ENCODE measurements around the gene FBXL7.
A peak's percentile ranks its signal among the peaks of the same experiment; 100 is the strongest.

The FBXL7 gene

DNA sequence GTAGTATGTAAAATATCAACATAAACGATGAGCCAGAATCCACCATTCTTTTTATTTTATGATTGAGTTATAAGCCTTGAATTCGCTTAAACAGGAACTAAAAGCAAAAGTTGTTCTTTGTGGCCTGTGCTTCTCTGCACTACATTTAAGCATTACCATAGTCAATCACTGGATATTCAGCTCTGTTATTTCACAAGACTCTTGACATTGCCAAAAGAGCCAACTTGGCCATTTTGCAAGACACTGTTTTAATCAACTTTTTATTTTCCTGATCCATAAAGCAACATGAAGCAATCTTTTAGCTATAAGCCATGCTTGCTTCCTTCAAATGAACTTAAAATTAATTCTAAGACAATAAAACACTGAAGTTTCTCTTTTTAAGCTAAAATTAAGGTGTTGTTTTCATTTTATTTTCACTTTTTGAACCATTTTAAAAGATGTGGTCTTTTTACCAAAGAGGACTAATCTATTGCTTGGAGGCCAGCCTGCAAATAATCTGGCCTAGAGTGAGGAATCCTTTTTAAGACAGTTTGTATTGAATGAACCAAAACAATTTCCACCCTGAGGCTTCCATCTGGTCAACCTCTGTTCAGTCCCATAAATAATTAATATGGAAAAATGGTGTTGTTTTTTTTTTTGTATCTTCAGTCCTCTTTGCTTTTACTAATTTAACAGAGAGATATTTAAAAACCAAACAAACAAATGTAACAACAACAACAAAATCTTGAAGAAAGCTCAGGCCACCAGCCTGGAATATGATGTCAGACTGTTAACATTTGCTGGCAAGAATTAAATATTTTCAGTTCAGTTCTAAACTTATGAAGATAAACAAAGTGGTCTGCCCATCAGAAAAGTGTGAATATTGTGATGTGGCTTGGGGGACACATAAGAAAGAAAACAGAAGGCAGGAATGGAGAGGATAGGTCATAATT lies 405.2 kb downstream of the FBXL7 start:
- no peak for DNase-seq

DNA sequence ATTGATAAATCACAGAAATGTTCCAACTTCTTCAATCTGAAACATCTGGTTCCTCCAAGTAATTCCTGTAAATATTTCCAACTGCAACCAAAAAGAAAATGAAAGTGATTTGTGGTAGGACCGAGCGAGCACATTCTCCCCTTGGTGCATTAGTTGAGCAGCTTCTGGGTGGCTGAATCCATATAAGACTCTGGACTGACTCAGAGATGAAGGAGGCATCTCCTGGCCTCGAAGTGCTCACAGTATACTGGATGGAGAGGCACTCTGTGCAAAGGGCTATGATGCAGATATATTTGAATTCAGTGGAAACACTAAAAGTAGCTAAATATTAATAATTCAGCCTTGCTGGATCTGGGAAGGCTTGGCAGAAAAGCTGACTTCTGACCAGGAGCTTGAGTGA lies 414.7 kb downstream of the FBXL7 start:
- DNase-seq: peak; percentile 12

DNA sequence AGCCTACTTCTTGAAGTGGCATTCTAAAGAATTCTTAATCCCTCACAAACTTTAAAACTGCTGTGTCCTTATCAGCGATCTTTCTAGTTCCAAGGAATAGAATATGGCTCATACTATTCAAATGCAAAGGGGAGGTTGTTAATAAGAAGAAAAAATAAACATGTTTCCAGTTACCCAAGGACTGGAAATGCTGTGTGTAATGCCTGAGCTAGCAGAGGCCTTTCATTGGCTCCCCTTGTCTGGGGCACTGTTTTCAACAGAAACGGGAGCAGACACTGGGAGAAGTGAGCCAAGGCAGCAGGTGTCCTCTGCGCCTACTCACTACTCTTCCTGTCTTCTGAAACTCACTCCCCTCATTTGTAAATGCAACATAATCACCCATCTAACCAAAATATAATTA lies 426.6 kb downstream of the FBXL7 start:
- no peak for DNase-seq

DNA sequence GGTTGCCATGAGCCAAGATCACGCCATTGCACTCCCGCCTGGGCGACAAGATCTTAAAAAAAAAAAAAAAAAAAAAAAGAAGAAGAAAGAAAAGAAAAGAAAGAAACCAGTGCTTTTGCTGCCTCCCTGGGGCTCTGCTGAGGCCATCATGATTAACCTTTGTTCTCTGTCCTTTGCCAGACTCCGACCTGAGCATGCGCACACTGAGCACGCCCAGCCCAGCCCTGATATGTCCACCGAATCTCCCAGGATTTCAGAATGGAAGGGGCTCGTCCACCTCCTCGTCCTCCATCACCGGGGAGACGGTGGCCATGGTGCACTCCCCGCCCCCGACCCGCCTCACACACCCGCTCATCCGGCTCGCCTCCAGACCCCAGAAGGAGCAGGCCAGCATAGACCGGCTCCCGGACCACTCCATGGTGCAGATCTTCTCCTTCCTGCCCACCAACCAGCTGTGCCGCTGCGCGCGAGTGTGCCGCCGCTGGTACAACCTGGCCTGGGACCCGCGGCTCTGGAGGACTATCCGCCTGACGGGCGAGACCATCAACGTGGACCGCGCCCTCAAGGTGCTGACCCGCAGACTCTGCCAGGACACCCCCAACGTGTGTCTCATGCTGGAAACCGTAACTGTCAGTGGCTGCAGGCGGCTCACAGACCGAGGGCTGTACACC lies 427.9 kb downstream of the FBXL7 start:
- DNase-seq: no peak

DNA sequence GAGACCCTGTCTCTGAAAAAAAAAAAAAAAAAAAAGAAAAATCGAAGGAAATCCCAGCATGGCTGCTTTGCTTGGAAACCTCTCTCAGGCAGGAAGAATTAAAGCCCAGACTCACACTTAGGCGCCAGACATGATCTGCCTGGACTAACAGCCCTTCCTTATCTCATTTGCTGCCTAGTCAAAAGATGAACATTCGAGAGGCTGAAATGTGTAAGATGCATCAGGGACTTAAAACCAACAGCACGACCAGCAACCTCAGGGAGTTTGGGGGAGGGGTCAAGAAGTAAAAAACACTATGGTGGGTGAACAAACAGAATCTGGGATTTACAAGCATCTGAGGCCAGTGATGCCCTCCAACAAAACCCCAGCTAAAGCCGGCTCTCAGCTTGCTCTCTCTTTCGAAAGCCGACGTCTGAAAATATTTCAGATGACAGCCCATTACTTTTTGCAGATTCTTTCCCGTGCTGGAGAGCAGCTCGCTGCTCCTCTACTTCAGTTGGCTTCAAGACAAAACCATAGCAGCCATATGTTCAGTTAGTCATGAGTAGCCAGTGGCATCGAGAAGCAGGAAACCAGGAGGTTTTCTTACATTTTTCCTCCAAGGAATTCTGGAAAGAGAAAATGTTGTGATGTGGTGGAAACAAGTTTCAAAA lies 429.8 kb downstream of the FBXL7 start:
- DNase-seq: peak; percentile 80

DNA sequence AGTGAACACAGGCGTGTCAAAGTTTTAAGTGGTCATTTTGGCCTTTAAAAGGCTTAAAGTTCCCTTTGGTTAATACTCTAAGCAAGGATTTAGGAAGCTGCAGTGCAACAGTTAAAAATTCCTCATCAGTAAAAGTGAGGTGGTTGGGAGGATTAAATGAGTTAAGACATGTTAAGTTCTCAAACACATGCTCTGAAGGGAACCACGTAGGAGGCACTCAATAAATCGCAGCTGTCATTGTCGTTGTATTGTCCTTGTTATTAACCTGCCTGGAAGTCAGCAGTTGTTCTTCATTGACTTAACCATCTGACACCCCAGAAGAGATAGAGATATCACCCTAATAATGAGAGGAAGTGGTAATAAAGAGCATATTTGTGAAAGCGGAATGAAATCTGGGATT lies 432.1 kb downstream of the FBXL7 start:
- DNase-seq: no peak

DNA sequence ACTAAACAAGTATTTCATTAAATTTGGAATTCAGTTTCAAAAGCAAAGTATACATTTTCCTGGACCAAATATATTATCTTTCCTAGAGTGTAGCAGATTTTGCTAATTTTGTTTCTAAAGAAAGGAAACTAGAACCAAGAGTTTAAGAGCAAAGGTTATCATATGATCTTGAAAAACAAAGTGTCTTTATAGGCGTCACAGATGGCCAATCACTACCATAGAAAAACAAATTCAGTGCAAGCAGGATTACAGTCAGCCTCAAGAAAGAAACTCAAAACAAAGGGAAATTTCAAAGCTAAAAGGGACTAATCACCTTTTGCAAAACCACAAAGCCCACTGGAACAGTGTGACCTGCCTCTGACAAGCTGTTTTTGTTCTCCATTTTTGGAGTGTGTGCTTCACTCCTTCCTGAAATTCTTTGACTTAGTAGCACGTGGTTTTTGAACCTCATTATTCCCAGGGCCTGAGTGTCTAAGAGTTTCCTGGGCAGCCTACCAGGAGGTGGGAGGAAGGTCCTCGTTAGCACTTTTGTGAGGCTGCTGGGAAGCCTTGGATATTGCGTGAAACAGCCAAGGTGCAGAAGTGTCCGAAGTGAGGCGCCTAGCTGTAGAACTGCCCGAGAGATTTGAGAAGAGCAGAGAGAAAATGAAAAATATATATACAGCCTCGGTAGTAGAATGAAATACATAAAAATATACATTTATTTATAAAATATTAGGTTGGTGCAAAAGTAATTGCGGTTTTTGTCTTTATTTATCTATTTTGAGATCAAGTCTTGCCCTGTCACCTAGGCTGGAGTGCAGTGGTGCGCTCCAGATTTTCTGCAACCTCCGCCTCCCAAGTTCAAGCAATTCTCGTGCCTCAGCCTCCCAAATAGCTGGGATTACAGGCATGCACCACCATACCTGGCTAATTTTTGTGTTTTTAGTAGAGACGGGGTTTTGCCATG lies 433.6 kb downstream of the FBXL7 start:
- DNase-seq: no peak

DNA sequence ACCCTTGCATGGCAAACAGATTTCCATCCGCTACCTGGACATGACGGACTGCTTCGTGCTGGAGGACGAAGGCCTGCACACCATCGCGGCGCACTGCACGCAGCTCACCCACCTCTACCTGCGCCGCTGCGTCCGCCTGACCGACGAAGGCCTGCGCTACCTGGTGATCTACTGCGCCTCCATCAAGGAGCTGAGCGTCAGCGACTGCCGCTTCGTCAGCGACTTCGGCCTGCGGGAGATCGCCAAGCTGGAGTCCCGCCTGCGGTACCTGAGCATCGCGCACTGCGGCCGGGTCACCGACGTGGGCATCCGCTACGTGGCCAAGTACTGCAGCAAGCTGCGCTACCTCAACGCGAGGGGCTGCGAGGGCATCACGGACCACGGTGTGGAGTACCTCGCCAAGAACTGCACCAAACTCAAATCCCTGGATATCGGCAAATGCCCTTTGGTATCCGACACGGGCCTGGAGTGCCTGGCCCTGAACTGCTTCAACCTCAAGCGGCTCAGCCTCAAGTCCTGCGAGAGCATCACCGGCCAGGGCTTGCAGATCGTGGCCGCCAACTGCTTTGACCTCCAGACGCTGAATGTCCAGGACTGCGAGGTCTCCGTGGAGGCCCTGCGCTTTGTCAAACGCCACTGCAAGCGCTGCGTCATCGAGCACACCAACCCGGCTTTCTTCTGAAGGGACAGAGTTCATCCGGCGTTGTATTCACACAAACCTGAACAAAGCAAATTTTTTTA lies 436.7 kb downstream of the FBXL7 start:
- DNase-seq: no peak

DNA sequence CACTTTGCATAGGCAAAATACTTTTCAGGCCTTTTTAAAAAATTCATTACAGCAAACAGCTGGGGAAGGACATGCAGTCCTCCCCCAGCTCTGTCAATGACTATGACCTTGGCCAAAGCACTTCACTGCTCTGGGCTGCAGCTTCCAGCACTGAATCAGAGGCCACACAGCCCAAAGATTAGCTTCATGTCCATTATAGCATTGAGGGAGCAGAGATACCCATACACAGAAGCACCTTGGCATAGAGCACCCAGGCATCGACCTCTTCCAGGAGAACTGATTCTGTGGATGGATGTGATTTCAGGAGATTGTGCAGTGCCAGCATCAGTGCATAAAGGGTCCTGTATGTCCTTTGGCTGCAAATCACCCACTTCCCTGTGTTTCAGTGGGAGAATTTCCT lies 437.7 kb downstream of the FBXL7 start:
- no peak for DNase-seq

DNA sequence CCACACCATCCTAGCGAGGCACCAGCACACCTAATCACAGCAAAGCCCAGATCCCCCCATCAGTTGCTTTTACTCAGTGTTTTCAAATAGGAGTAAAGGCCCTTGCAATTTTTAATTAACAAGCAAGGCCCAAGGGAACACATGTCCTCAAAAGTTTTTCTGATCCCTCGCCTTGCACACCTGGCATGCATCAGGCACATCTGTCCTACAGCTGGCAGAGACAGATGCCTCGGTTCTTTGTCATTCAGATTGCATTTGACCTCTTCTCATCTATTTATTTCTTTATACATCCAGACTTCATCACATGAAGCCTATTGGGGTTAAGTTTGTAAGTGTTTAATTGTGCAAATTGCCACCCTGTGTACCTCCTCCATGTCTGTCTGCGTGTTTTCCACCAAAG lies 438.2 kb downstream of the FBXL7 start:
- DNase-seq: no peak

DNA sequence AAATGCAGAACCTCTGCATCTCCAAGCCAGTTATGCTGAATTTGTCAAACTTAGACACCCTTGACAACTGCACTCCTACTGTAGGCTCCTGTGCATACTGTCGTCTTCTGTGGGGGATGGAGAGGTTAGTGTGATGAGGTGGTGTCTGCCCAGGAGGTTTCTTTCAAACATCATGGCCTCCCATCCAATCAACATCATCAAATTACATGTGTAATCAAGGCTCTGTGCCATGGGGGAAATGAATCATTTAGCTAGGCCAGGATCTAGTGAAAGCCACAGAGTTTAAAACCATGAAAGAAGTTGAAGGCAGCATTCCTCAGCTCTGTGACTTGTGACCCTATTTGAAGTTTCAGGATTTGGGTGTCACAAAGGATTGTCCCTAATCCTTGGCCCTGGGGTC lies 439.0 kb downstream of the FBXL7 start:
- DNase-seq: peak; percentile 88

DNA sequence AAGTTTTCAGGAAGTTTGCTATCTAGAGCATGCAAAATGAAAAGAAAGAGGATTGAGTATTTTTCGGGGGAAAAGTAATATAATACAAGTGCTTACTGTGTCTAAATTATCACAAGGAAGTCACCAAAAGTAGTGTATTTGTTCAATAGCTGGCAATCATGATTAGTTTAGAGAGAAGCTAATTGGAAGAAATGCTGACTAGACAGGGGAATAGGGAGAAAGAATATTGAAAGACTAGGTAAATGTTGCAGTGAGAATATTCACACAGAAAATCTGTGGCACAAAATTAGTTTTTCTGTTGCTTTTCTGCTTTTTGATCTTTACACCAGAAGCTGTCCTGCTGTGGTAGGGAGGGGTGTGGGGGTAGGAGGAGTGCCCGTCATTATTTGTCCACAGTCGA lies 440.9 kb downstream of the FBXL7 start:
- no peak for DNase-seq

DNA sequence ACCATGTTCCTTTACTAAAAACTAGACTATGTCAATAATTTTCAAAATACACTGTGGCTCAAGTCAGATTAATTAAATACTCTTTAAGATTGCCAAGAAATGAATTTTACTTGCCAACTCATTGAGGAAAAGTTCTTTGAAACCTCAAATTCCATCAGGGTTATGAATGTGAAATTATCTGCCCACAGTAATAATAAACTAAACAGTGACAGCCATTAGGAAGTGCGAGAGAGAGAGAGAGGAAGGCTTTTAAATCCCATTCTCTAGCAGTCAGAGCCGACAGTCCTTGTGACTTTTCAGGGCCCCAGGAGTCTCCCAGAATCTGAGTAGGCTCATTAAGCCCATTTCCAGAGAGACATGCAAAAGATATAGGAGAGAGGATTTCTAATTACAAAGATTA lies 443.5 kb downstream of the FBXL7 start:
- DNase-seq: peak; percentile 71

DNA sequence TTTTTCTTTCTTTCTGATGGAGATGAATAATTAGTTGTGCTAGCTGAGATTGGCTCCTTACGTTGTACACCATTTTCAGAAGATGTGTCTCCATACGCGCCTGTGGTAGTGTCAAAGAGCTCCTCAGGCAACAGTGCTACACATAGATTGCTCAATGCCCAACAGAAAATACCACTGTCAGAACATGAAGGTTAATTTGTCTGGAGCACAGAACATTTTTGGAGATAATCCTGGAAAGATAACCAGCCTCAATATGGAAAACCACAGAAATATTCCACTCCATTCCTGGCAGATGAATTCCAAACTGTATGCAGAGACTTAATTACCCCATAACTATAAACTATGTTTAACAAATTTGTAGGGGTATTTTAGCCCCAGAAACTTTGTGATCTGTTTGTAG lies 446.0 kb downstream of the FBXL7 start:
- DNase-seq: peak; percentile 18

DNA sequence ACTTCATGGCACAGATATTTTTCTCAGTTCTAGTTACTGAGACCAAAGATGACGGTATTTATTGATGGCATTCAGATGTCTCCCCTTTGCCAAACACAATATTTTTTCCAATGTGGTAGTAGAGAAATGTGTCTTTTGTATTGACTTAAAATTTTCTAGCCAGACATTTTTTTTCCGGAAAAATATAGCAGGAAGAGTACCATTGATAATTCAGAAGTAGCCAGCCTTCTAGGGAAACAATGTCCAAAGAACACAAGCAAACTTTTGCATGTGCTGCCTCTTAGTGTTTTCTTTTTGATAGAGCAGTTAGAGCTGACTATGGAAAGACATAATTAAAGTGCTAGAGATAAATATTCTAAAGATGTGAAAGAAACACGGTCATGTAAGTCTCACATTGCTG lies 448.2 kb downstream of the FBXL7 start:
- no peak for DNase-seq

DNA sequence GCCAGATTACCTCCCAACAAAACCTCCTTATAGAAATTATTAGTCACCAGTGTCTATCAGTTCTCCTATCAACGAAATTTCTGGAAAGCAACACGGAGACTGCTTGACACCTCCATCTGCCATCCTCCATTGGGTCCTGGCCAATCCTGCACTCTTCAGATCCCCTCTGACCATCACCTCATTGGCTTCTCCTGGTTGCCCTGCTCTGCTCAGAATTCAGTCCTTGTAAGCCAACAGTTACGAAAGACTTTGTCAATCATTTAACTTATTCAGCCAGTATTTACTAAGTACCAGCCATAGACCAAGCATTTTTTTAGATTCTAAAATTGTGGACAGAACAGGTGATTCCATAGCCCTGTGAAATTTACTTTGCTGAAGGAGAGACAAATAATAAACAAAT lies 451.1 kb downstream of the FBXL7 start:
- no peak for DNase-seq

DNA sequence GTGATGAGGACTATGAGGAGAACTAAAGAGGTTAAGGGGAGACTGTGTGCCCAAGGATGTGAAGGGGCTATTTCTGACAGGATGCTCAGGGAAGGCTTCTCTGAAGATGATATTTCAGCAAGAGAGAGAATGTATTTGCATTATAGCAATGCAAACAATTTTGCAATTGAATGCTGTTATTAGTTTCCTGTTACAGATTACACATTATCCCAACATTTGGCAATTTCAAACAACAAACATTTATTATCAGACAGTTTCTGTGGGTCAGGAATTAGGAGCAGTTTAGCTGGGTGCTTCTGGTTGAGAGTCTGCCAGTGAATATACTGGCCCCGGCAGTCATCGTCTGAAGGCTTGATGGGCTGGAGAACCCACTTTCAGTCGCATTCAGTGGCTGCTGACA lies 451.6 kb downstream of the FBXL7 start:
- DNase-seq: no peak

DNA sequence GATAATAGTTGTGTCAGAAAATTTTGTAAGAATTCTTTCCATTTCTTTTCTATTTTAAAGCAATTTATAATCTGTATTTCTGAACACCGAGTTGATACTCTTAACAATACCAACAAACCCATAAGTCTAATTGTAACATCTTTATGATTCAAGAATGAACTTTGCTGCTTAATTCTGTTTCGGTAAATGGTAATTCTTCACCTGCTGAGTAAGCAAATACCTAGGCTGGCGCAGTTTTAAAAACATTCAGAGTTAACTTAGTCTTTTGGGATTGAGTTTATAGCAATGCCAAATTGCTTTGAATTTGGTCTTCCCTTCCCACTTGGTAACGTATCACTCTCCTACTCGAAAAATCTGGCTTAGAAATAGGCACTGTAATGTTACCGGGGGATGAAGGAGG lies 456.6 kb downstream of the FBXL7 start:
- DNase-seq: no peak

DNA sequence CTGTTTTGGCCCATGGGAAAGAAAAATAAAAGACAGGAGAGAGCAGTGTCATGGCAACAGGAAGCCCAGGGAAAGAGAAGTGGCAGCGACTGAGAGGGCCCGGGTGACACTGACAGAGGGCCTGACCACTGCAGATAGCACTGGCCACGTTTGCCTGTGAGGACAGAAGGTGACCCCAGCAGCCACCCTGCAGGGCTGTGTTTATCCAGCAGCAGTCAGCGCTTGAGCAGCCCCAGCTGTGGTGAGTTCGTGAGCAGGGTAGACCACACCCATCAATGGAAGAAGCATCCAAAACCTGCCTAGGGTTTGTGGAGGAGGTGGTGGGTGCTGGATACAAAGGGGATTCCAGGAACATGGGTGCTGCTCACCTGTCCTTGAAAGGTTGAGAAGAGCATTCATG lies 457.1 kb downstream of the FBXL7 start:
- no peak for DNase-seq

DNA sequence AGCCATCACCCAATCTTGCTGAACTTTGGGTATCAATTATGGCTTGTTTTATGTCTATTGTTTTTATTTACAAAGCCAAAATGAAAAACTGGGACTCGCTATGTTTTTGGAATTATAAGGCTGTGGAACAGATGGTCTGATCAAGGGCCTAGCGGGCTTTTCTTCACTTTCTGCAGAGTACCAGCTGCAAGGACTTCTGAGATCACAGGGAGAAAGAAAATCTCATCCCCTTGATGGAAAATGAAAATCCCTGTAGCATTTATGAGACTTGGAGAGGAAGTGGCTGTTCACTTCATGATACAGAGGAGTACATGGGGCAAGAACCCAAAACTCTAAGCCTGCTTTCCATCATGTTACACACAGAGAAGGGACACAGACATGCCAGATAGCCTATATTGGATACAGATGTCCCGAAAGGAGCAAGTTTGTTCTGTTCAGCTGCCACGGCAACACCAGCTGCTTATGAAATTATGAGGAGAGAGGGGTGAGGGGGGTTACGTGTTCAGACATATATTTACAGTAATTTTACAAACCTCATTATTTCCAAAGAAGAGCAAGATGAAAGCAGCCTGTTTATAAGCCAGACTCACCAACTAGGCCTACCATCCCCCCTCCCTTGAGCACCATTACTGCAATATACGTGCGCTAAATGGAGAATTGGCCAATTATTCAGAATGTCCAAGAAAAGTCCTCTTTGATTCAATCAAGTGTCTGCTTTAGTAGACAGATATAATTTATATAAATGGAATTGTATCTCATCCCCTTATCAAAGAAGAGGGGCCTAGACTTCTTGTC lies 459.6 kb downstream of the FBXL7 start:
- DNase-seq: no peak

DNA sequence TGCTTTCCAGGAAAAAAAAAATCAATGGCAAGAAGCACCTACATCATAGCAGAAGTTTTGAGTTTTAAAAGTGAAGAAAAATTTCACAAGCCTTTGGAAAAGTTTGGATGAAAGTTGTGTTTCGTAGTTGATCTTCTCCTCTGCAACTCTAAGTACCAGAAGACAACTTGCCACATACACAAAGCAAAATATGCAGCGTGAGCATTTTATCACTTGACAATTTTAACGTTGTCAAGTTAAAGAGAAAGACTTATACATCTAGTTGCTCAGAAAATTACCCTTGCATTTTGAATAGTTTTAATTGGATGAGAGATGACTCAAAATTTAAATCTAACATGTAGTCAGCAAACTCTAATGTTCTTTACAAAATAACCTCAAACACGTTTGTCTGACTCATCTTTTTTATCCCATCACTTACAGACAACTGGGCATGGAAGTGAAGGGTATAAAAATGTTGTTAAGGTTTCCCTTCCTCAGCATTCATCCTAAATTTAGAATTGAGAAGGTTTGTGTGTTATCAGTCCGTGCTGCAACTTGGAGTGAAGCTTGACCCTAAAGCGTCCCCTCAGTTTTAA lies 466.2 kb downstream of the FBXL7 start:
- peak; percentile 10 for DNase-seq
